NT2/D1 (cell line): Measurements from ENCODE around the gene SRRM1.

Source experiments
- YY1 ChIP-seq: IDR thresholded peaks from 2 replicates; pipeline ENCODE4 v1.6.1; 2011; ENCODE audit not compliant: insufficient read length, insufficient read depth
- ZNF274 ChIP-seq: IDR thresholded peaks from 2 replicates; pipeline ENCODE4 v1.6.1; 2011; ENCODE audit warnings: mild to moderate bottlenecking, low read depth, low read length

- no peak for TF ChIP-seq YY1
- TF ChIP-seq ZNF274: no peak
These were observed 20.9 kb upstream of the SRRM1 start for GRCh38 chr1:24622218-24622617.
